Suprapubic skin (tissue), 3 donors: Measurements from ENCODE around the gene DPY30.

ENCODE experiments used
- POLR2A ChIP-seq, 2 donors: fragments of 450-650 bp; IDR thresholded peaks; one replicate each; pipeline ENCODE4 v1.6.1; 2017; ENCODE audit warnings: antibody characterized with exemption in 2 of 2, mild to moderate bottlenecking in 2 of 2, moderate library complexity in 2 of 2
- TF ChIP-seq, protein P1 (sequence below), 2 donors: fragments of 200-600 bp in 1 of 2; fragments of 450-650 bp in 1 of 2; sonication (generic) in 1 of 2; IDR thresholded peaks; one replicate each; pipeline ENCODE4 v1.5.1; 2016 to 2019; ENCODE audit warnings: antibody characterized with exemption in 2 of 2, mild to moderate bottlenecking in 1 of 2, moderate library complexity in 1 of 2

DNA sequence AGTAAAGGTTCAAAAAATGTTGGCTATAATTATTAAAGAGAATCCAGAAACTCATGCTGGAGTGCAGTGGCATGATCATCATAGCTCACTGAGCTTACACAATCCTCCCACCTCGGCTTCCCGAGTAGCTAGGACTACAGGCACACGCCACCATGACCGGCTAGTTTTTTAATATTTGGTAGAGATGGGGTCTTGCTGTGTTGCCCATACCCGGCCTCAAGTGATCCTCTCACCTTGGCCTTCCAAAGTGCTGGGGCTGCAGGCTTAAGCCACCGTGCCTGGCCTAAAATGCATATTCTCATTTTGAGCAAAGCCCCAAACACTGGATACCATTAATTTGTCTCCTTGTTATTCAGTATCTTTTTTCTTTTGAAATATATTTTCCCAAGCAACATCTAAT is 61.2 kb downstream of the DPY30 start:
- TF ChIP-seq POLR2A (IDR thresholded peaks at IDR 0.05) = no peak
- TF ChIP-seq, protein P1, sequence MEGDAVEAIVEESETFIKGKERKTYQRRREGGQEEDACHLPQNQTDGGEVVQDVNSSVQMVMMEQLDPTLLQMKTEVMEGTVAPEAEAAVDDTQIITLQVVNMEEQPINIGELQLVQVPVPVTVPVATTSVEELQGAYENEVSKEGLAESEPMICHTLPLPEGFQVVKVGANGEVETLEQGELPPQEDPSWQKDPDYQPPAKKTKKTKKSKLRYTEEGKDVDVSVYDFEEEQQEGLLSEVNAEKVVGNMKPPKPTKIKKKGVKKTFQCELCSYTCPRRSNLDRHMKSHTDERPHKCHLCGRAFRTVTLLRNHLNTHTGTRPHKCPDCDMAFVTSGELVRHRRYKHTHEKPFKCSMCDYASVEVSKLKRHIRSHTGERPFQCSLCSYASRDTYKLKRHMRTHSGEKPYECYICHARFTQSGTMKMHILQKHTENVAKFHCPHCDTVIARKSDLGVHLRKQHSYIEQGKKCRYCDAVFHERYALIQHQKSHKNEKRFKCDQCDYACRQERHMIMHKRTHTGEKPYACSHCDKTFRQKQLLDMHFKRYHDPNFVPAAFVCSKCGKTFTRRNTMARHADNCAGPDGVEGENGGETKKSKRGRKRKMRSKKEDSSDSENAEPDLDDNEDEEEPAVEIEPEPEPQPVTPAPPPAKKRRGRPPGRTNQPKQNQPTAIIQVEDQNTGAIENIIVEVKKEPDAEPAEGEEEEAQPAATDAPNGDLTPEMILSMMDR (IDR thresholded peaks at IDR 0.05) = no peak
